Upper lobe of left lung (tissue), 6 donors: ENCODE data around the gene PLBD2. TPM values are rescaled to one million over a fixed set of nuclear protein-coding genes. Genes with fewer than 3 reads are reported as not detected.

Experiments used
- ATAC-seq, 2 donors: fragments of 200-7000 bp; cut with Tn5 transposase; one replicate each; pipeline ENCODE4 v1.9.1; 2022; ENCODE audit warnings: mild to moderate bottlenecking in 2 of 2, moderate library complexity in 2 of 2; ENCODE audit not compliant: low FRiP score in 2 of 2
- DNase-seq, 2 donors: peaks; one replicate each; pipeline ENCODE4 v3.0.0-alpha.2; 2019 to 2020
- H3K27ac ChIP-seq, 4 donors: fragments of 200-600 bp; sonication (generic); one replicate each; pipeline ENCODE4 v1.5.1; 2016 to 2019
- H3K27me3 ChIP-seq, 4 donors: fragments of 200-600 bp; sonication (generic); one replicate each; pipeline ENCODE4 v1.5.1; 2017 to 2019
- H3K36me3 ChIP-seq, 4 donors: fragments of 200-600 bp; sonication (generic); one replicate each; pipeline ENCODE4 v1.5.1; 2016 to 2019
- H3K4me1 ChIP-seq, 4 donors: fragments of 200-600 bp; sonication (generic); one replicate each; pipeline ENCODE4 v1.5.1; 2018 to 2019
- H3K4me3 ChIP-seq, 4 donors: fragments of 200-600 bp; sonication (generic); one replicate each; pipeline ENCODE4 v1.5.1; 2017 to 2019; ENCODE audit warnings: mild to moderate bottlenecking in 2 of 4, moderate library complexity in 1 of 4
- H3K9me3 ChIP-seq, 4 donors: fragments of 200-600 bp; sonication (generic); one replicate each; pipeline ENCODE4 v1.5.1; 2018 to 2019
- EP300 ChIP-seq, 4 donors: sonication (generic); formaldehyde crosslinking; IDR thresholded peaks; one replicate each; pipeline ENCODE4 v1.5.1; 2017; ENCODE audit warnings: antibody characterized with exemption in 4 of 4, control low read depth in 2 of 4
- POLR2A ChIP-seq, 4 donors: fragments of 450-650 bp; IDR thresholded peaks; one replicate each; pipeline ENCODE4 v1.5.1; 2016 to 2017; ENCODE audit warnings: antibody characterized with exemption in 4 of 4, mild to moderate bottlenecking in 2 of 4
- POLR2AphosphoS5 ChIP-seq, 2 donors: sonication (generic); formaldehyde crosslinking; IDR thresholded peaks; one replicate each; pipeline ENCODE4 v1.5.1; 2017; ENCODE audit warnings: antibody characterized with exemption in 2 of 2
- WGBS, 2 donors: methylation state at CpG; one replicate each; pipeline ENCODE4 v1.1.5; 2017 to 2018; 5-methylcytosine and 5-hydroxymethylcytosine counted together
- total RNA-seq, 6 donors: library from RNA; depleted of rRNA in 4 of 6; stranded (reverse); fragments of >200 nt in 4 of 6; gene quantifications; one replicate each; pipeline versions ENCODE4 v1.1.0 to v1.2.1, GENCODE V29; 2016 to 2021
- TF ChIP-seq, protein P1 (sequence below), 6 experiments: fragments of 450-650 bp in 4 of 6; fragments of 200-600 bp in 2 of 6; sonication (generic) in 2 of 6; IDR thresholded peaks; one replicate each; pipeline ENCODE4 v1.5.1; 2016 to 2019; ENCODE audit warnings: antibody characterized with exemption in 6 of 6
- donor health status: DM: no; HTN: no; CAD: no; lungs with moderate emphysema.
- donor health status: DM: no; HTN: yes; CAD: no; lungs with severe emphysema.

The PLBD2 gene
- total RNA-seq, 6 donors from 2014 or later: 19.5 to 60.0 (median 46.4) TPM

DNA sequence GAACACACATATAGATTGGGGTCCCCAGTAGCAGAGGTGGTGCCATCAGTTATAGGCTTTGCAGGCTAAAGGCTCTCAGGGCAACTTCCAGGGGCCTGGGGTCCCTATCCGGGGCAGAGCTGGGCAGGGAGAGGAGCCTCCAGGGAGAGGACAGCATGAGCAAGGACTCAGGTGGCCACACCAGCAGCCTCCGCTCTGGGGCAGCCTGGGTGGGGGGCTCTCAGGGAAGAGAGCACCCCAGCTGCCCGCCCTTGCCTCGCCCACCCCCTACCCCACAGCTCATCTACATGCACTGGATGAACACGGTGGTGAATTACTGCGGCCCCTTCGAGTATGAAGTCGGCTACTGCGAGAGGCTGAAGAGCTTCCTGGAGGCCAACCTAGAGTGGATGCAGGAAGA lies 14.0 kb downstream of the PLBD2 start:
- no peak overlapping the region for H3K27ac ChIP-seq

DNA sequence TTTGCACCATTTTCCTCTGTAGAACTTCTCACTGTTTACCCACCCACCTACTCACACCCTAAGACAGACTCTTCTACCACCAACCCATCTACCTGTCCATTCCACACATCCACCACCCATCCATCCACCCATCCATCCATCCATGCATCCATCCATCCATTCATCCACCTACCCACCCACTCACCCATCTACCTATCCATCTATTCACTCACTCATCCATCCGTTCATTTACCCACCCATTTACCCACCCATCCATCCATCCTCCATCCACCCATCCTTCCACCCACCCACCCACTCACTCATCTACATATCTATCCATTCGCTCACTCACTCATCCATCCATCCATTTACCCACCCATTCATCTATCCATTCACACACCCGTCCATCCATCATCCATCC lies 15.1 kb downstream of the PLBD2 start:
- no peak for TF ChIP-seq POLR2A (IDR thresholded peaks at IDR 0.05)
- no peak for TF ChIP-seq POLR2AphosphoS5 (IDR thresholded peaks at IDR 0.05)
- TF ChIP-seq EP300 (IDR thresholded peaks at IDR 0.05): no peak
- TF ChIP-seq, protein P1, sequence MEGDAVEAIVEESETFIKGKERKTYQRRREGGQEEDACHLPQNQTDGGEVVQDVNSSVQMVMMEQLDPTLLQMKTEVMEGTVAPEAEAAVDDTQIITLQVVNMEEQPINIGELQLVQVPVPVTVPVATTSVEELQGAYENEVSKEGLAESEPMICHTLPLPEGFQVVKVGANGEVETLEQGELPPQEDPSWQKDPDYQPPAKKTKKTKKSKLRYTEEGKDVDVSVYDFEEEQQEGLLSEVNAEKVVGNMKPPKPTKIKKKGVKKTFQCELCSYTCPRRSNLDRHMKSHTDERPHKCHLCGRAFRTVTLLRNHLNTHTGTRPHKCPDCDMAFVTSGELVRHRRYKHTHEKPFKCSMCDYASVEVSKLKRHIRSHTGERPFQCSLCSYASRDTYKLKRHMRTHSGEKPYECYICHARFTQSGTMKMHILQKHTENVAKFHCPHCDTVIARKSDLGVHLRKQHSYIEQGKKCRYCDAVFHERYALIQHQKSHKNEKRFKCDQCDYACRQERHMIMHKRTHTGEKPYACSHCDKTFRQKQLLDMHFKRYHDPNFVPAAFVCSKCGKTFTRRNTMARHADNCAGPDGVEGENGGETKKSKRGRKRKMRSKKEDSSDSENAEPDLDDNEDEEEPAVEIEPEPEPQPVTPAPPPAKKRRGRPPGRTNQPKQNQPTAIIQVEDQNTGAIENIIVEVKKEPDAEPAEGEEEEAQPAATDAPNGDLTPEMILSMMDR (IDR thresholded peaks at IDR 0.05): no peak
- peaks cover 3 to 61% (median 33%) of the 10 kb centered on the region in 4 donors for H3K36me3 ChIP-seq
- ATAC-seq (no peak), DNase-seq (no peak)
- H3K4me3 ChIP-seq: no peak overlapping the region
- no peaks in the 10 kb centered on the region for H3K27me3 ChIP-seq
- no peak overlapping the region for H3K27ac ChIP-seq
- no peaks in the 10 kb centered on the region for H3K9me3 ChIP-seq
- 97 to 99% methylated on average over 3 of the region's 3 CpGs for WGBS, 2 donors
- H3K4me1 ChIP-seq: no peaks in the 10 kb centered on the region

More for the DNA sequence above, 14.0 kb downstream of the PLBD2 start:
- ATAC-seq: no peak
- H3K9me3 ChIP-seq: no peaks in the 10 kb centered on the region
- H3K4me1 ChIP-seq: no peaks in the 10 kb centered on the region
- no peaks in the 10 kb centered on the region for H3K27me3 ChIP-seq
- peaks cover 3 to 60% (median 30%) of the 10 kb centered on the region in 4 donors for H3K36me3 ChIP-seq
- no peak for DNase-seq
- TF ChIP-seq, protein P1 (IDR thresholded peaks at IDR 0.05): no peak
- TF ChIP-seq POLR2A (IDR thresholded peaks at IDR 0.05) (no peak), POLR2AphosphoS5 (IDR thresholded peaks at IDR 0.05) (no peak), EP300 (IDR thresholded peaks at IDR 0.05) (no peak)
- no peak overlapping the region for H3K4me3 ChIP-seq
- WGBS, 2 donors: 96 to 100% methylated on average over 6 to 9 of the region's 9 CpGs

DNA sequence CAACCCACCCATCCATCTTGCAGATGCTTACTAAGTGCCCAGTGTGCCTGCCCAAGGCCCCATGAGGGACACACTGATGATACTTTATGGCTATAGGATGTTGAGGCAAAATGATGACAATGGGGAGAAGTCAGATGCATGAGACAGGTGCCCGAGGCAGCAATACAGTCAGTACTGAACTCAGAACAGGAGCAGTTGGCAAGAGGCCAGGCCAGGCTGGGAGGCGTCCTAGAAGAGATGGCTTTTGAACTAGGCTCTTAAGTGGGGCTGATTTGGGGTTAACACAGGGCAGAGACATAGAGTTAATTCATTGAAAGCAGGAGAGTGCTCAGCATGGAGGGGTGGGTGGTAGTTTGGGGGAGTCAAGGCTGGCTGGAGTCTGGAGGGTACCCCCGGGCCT lies 15.6 kb downstream of the PLBD2 start:
- H3K27ac ChIP-seq: no peak overlapping the region
- DNase-seq (no peak), ATAC-seq (no peak)
- no peak overlapping the region for H3K4me3 ChIP-seq
- TF ChIP-seq POLR2A (IDR thresholded peaks at IDR 0.05) (no peak), EP300 (IDR thresholded peaks at IDR 0.05) (no peak), POLR2AphosphoS5 (IDR thresholded peaks at IDR 0.05) (no peak)
- TF ChIP-seq, protein P1 (IDR thresholded peaks at IDR 0.05): no peak
- 75 to 82% methylated on average over 3 of the region's 3 CpGs for WGBS, 2 donors
- no peaks in the 10 kb centered on the region for H3K9me3 ChIP-seq
- H3K36me3 ChIP-seq: peaks cover 3 to 61% (median 33%) of the 10 kb centered on the region in 4 donors
- H3K27me3 ChIP-seq: no peaks in the 10 kb centered on the region
- no peaks in the 10 kb centered on the region for H3K4me1 ChIP-seq

DNA sequence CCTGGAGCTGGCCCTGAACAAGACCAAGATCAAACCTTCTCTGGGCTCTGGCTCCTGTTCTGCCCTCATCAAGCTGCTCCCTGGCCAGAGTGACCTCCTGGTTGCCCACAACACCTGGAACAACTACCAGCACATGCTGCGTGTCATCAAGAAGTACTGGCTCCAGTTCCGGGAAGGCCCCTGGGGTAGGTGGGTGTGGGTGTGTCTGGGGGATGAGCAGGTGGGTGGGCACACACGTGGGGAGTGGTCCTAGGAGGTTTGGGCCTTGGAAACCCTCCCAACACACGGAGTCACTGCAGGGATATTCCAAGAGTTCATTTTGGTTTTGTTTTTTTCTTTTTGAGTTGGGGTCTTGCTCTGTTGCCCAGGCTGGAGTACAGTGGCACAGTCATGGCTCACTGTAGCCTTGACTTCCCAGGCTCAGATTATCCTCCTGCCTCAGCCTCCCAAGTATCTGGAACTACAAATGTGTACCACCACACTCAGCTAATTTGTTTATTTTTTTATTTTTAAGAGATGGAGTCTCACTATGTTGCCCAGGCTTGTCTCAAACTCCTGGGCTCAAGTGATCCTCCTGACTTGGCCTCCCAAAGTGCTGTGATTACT lies 16.5 kb downstream of the PLBD2 start:
- TF ChIP-seq, protein P1 (IDR thresholded peaks at IDR 0.05): no peak
- TF ChIP-seq POLR2A (IDR thresholded peaks at IDR 0.05) (no peak), POLR2AphosphoS5 (IDR thresholded peaks at IDR 0.05) (no peak), EP300 (IDR thresholded peaks at IDR 0.05) (no peak)
- WGBS, 2 donors: 92 to 94% methylated on average over 3 to 4 of the region's 4 CpGs
- H3K27ac ChIP-seq: no peak overlapping the region
- peaks cover 3 to 68% (median 33%) of the 10 kb centered on the region in 4 donors for H3K36me3 ChIP-seq
- H3K27me3 ChIP-seq: no peaks in the 10 kb centered on the region
- DNase-seq (no peak), ATAC-seq (no peak)
- no peaks in the 10 kb centered on the region for H3K9me3 ChIP-seq
- H3K4me3 ChIP-seq: no peak overlapping the region
- no peaks in the 10 kb centered on the region for H3K4me1 ChIP-seq

DNA sequence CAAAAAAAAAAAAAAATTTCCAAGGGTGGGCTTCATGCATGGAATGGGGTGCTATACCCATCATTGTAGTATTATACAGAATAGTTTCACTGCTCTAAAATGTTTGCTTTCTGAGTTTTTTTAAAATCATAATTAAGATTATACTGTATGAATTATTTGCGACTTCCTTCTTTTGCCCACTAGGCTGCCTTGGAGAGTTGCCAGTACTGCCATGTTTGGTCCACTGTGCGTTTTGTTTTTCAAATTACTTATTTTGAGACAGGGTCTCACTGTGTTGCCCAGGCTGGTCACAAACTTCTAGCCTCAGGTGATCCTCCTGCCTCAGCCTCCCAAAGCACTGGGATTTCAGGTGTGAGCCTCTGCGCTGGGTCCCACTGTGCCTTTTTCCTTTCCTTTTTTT lies 19.9 kb downstream of the PLBD2 start:
- Histone ChIP-seq H3K9me3 (no peaks in the 10 kb centered on the region), H3K4me3 (no peak overlapping the region), H3K36me3 (peaks cover 3 to 73% (median 39%) of the 10 kb centered on the region in 4 donors), H3K27me3 (no peaks in the 10 kb centered on the region), H3K27ac (no peak overlapping the region), H3K4me1 (no peaks in the 10 kb centered on the region)
- no peak for TF ChIP-seq EP300 (IDR thresholded peaks at IDR 0.05)
- TF ChIP-seq, protein P1 (IDR thresholded peaks at IDR 0.05): no peak
- no peak for TF ChIP-seq POLR2AphosphoS5 (IDR thresholded peaks at IDR 0.05)
- no peak for TF ChIP-seq POLR2A (IDR thresholded peaks at IDR 0.05)
- DNase-seq: no peak
- 84 to 94% methylated on average over 3 of the region's 3 CpGs for WGBS, 2 donors
- no peak for ATAC-seq
